HEK293 (cell line): ENCODE results near the gene TNPO3.

Source experiments
- CTCF ChIA-PET: fragments of 350-600 bp; formaldehyde crosslinking; extraction: SDS; loops from one replicate; lab custom pipeline; 2021; ENCODE audit warnings: antibody characterized with exemption; lab: Yijun Ruan, JAX
- POLR2A ChIA-PET: fragments of 300-600 bp; formaldehyde crosslinking; extraction: SDS; loops from one replicate; lab custom pipeline; 2020; ENCODE audit warnings: antibody characterized with exemption, inconsistent platforms; lab: Yijun Ruan, JAX
- H3K27ac ChIP-seq: fragments of 200-500 bp; sonication (Bioruptor generic); 2 replicates; pipeline ENCODE4 v1.5.1; 2014; ENCODE audit warnings: low read depth, low read length, control low read depth, inconsistent platforms; ENCODE audit errors: extremely low read depth
- H3K36me3 ChIP-seq, 2 experiments: fragments of 200-500 bp in 1 of 2; sonication (Bioruptor generic) in 1 of 2; 1 replicate in 1 of 2; 2 replicates in 1 of 2; pipeline ENCODE4 v1.5.1; 2014 to 2017; ENCODE audit warnings: inconsistent platforms in 2 of 2, low read length in 2 of 2; ENCODE audit not compliant: control insufficient read depth in 2 of 2, insufficient read depth in 1 of 2
- H3K4me1 ChIP-seq: fragments of 200-500 bp; sonication (Bioruptor generic); 2 replicates; pipeline ENCODE4 v1.5.1; 2014; ENCODE audit warnings: mild to moderate bottlenecking, low read length, inconsistent platforms; ENCODE audit not compliant: control insufficient read depth, insufficient read depth
- H3K4me3 ChIP-seq: 2 replicates; pipeline ENCODE4 v1.5.1; 2011; ENCODE audit warnings: low read depth, mild to moderate bottlenecking, control low read depth, low read length, moderate library complexity
- H3K9me3 ChIP-seq: fragments of 200-500 bp; sonication (Bioruptor generic); 2 replicates; pipeline ENCODE4 v1.5.1; 2014; ENCODE audit warnings: low read depth, low read length, inconsistent platforms; ENCODE audit not compliant: control insufficient read depth, insufficient read depth
- HIC1 ChIP-seq: fragments of 450-650 bp; formaldehyde crosslinking; IDR thresholded peaks from 2 replicates; pipeline ENCODE4 v1.5.1; 2016; ENCODE audit warnings: missing biosample characterization, missing genetic modification characterization
- HOXC10 ChIP-seq: sonication (generic); formaldehyde crosslinking; IDR thresholded peaks from 2 replicates; pipeline ENCODE4 v1.8.1; 2023; ENCODE audit warnings: mild to moderate bottlenecking, missing genetic modification reagents
- KLF1 ChIP-seq: fragments of 450-650 bp; formaldehyde crosslinking; IDR thresholded peaks from 2 replicates; pipeline ENCODE4 v1.5.1; 2016; ENCODE audit warnings: missing biosample characterization, missing genetic modification characterization
- MZF1 ChIP-seq: fragments of 450-650 bp; formaldehyde crosslinking; IDR thresholded peaks from 2 replicates; pipeline ENCODE4 v1.5.1; 2017; ENCODE audit warnings: missing biosample characterization, missing genetic modification characterization, borderline replicate concordance
- PBX3 ChIP-seq: sonication (generic); formaldehyde crosslinking; IDR thresholded peaks from 2 replicates; pipeline ENCODE4 v1.8.1; 2022; ENCODE audit warnings: mild to moderate bottlenecking, moderate library complexity, missing genetic modification reagents
- SCRT2 ChIP-seq: fragments of 450-650 bp; formaldehyde crosslinking; IDR thresholded peaks from 2 replicates; pipeline ENCODE4 v1.5.1; 2016; ENCODE audit warnings: missing biosample characterization, missing genetic modification characterization
- SP7 ChIP-seq: fragments of 450-650 bp; formaldehyde crosslinking; IDR thresholded peaks from 2 replicates; pipeline ENCODE4 v1.5.1; 2016; ENCODE audit warnings: missing biosample characterization, missing genetic modification characterization
- TRIM28 ChIP-seq: IDR thresholded peaks from 2 replicates; pipeline ENCODE4 v1.6.1; 2011; ENCODE audit warnings: low read length, control low read depth, borderline replicate concordance
- ZBTB17 ChIP-seq: fragments of 450-650 bp; formaldehyde crosslinking; IDR thresholded peaks from 2 replicates; pipeline ENCODE4 v1.5.1; 2016; ENCODE audit warnings: missing biosample characterization, missing genetic modification characterization
- ZNF174 ChIP-seq: fragments of 450-650 bp; formaldehyde crosslinking; IDR thresholded peaks from 2 replicates; pipeline ENCODE4 v1.5.0; 2017; ENCODE audit warnings: missing biosample characterization, mild to moderate bottlenecking, missing genetic modification characterization
- ZNF184 ChIP-seq: fragments of 450-650 bp; IDR thresholded peaks from 2 replicates; pipeline ENCODE4 v1.5.1; 2018; ENCODE audit warnings: missing biosample characterization, mild to moderate bottlenecking, missing genetic modification characterization
- ZNF202 ChIP-seq: fragments of 450-650 bp; formaldehyde crosslinking; IDR thresholded peaks from 2 replicates; pipeline ENCODE4 v1.5.1; 2016; ENCODE audit warnings: missing biosample characterization, missing genetic modification characterization, borderline replicate concordance
- ZNF248 ChIP-seq: fragments of 450-650 bp; formaldehyde crosslinking; IDR thresholded peaks from 2 replicates; pipeline ENCODE4 v1.5.1; 2017; ENCODE audit warnings: missing biosample characterization, missing genetic modification characterization
- ZNF26 ChIP-seq: fragments of 450-650 bp; formaldehyde crosslinking; IDR thresholded peaks from 2 replicates; pipeline ENCODE4 v1.5.1; 2016; ENCODE audit warnings: missing biosample characterization, missing genetic modification characterization
- ZNF513 ChIP-seq: fragments of 450-650 bp; IDR thresholded peaks from 2 replicates; pipeline ENCODE4 v1.5.1; 2018; ENCODE audit warnings: missing biosample characterization, missing genetic modification characterization
- ZNF521 ChIP-seq: fragments of 450-650 bp; formaldehyde crosslinking; IDR thresholded peaks from 2 replicates; pipeline ENCODE4 v1.5.1; 2017; ENCODE audit warnings: missing biosample characterization, mild to moderate bottlenecking, missing genetic modification characterization
- ZNF560 ChIP-seq: fragments of 450-650 bp; formaldehyde crosslinking; IDR thresholded peaks from 2 replicates; pipeline ENCODE4 v1.5.1; 2017; ENCODE audit warnings: missing biosample characterization, missing genetic modification characterization, borderline replicate concordance
- ZNF677 ChIP-seq: fragments of 450-650 bp; IDR thresholded peaks from 2 replicates; pipeline ENCODE4 v1.5.0; 2018; ENCODE audit warnings: missing biosample characterization, mild to moderate bottlenecking, missing genetic modification characterization, moderate library complexity
- ZNF704 ChIP-seq: fragments of 450-650 bp; formaldehyde crosslinking; IDR thresholded peaks from 2 replicates; pipeline ENCODE4 v1.5.1; 2016; ENCODE audit warnings: missing biosample characterization, missing genetic modification characterization

TNPO3 gene

GRCh38 chr7:128928882-128929788, 125.8 kb downstream of the TNPO3 start:
- Histone ChIP-seq H3K4me1 (no peaks in the 10 kb centered on the region), H3K4me3 (no peak overlapping the region), H3K27ac (no peak overlapping the region), H3K36me3 (no peaks in the 10 kb centered on the region), H3K9me3 (no peaks in the 10 kb centered on the region)
- ChIA-PET CTCF (interaction anchor here (1.2 kb wide), 1 partner anchor 163 kb away, joined by 3 read pairs; no protein-coding TSS in a partner anchor), POLR2A (no interaction called here)
- no peak for TF ChIP-seq HIC1 (tag by site-specific recombination)
- no peak for TF ChIP-seq ZNF704 (tag by site-specific recombination)
- no peak for TF ChIP-seq ZNF202 (tag by site-specific recombination)
- TF ChIP-seq ZNF184 (tag by site-specific recombination), result no peak
- no peak for TF ChIP-seq ZNF174
- no peak for TF ChIP-seq ZNF513 (tag by site-specific recombination)
- no peak for TF ChIP-seq HOXC10 (CRISPR knock-in tag)
- TF ChIP-seq PBX3 (CRISPR knock-in tag), result no peak
- no peak for TF ChIP-seq ZNF560 (tag by site-specific recombination)
- TF ChIP-seq ZNF248, result no peak
- no peak for TF ChIP-seq KLF1 (tag by site-specific recombination)
- no peak for TF ChIP-seq SP7 (tag by site-specific recombination)
- no peak for TF ChIP-seq TRIM28
- no peak for TF ChIP-seq SCRT2 (tag by site-specific recombination)
- no peak for TF ChIP-seq ZNF521 (tag by site-specific recombination)
- TF ChIP-seq ZNF26 (tag by site-specific recombination), result no peak
- no peak for TF ChIP-seq MZF1 (tag by site-specific recombination)
- TF ChIP-seq ZBTB17 (tag by site-specific recombination), result no peak
- no peak for TF ChIP-seq ZNF677 (tag by site-specific recombination)
